ENCODE data around the gene NRG2. TPM values are rescaled to one million over a fixed set of nuclear protein-coding genes. Genes with fewer than 3 reads are reported as not detected.

NRG2 gene
- total RNA-seq, 3 donors from 2014 or later: 0.16 to 0.30 (median 0.23) TPM

DNA sequence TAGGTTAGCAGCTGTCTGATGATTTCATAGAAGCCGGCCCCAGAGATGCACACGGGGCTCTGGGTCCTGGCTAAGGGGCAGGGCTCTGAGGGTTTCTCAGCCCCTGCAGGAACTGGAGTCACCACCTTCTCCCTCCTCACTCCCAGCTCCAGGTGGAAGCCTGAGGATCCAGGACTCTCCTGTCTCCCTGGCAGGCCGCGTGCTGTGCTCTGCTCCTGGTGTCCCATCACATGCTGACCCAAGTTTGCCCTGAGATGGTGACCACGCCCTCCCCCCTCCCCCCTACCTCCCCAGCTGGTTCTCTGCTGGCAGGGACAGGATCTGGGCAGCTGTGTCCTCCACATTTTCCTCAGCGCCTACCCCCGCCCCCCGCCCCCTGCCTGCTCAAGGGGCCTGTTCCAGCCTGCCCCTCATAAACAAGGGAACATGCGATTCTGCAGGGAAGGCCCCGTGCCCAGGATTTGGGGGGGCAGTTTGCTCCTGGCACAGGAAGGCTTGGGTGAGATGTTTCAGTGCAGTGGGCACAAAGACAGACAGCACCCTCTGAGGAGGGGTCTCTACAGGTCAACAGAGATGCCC, 160.0 kb downstream of the NRG2 start:
- ATAC-seq (no peak), DNase-seq (no peak)
- no peaks in the 10 kb centered on the region for H3K9me3 Mint-ChIP-seq

DNA sequence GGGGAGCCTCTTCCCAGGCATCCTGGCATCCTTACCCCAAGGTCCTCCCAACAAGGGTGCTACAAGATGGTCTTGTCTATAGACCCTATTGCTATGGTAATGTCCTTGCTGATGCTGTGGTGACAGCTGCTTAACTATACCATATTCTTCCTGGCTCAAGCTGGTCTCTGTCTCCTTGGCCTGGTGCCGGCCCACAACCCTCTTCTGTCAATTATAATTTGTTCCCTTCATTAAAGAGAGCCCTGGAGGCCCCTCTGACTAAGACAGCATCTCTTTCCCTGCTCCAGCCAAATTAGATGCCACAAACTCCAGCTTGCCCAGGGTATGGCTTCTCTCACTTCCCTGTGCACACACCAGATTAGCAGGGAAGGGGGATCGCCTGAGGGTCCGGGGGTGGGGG, 160.8 kb downstream of the NRG2 start:
- no peak for DNase-seq
- no peak for ATAC-seq
- no peak overlapping the region for H3K4me3 Mint-ChIP-seq
- no peaks in the 10 kb centered on the region for H3K9me3 Mint-ChIP-seq
- H3K27me3 Mint-ChIP-seq (ENCODE audit: low read depth): peaks cover 9% of the 10 kb centered on the region
- no peaks in the 10 kb centered on the region for H3K36me3 Mint-ChIP-seq (ENCODE audit: insufficient read depth)
- no peaks in the 10 kb centered on the region for H3K4me1 Mint-ChIP-seq (ENCODE audit: low read depth)

More for the DNA sequence above, 160.0 kb downstream of the NRG2 start:
- Mint-ChIP-seq H3K4me1 (ENCODE audit: low read depth) (no peaks in the 10 kb centered on the region), H3K27me3 (ENCODE audit: low read depth) (peaks cover 11% of the 10 kb centered on the region), H3K4me3 (no peak overlapping the region), H3K36me3 (ENCODE audit: insufficient read depth) (no peaks in the 10 kb centered on the region)

- ATAC-seq (no peak), DNase-seq (no peak)
- H3K4me1 Mint-ChIP-seq (ENCODE audit: low read depth): peaks cover 2% of the 10 kb centered on the region
- peaks cover 9% of the 10 kb centered on the region for H3K27me3 Mint-ChIP-seq (ENCODE audit: low read depth)
- H3K36me3 Mint-ChIP-seq (ENCODE audit: insufficient read depth): no peaks in the 10 kb centered on the region
- H3K4me3 Mint-ChIP-seq: no peak overlapping the region
- H3K9me3 Mint-ChIP-seq: no peaks in the 10 kb centered on the region
Observed at GRCh38 chr5:139881143-139881733, 161.9 kb downstream of the NRG2 start.

GRCh38 chr5:139880416-139881142, 162.5 kb downstream of the NRG2 start:
- no peak for ATAC-seq
- no peak for DNase-seq
- Mint-ChIP-seq H3K4me1 (ENCODE audit: low read depth) (peaks cover 2% of the 10 kb centered on the region), H3K36me3 (ENCODE audit: insufficient read depth) (no peaks in the 10 kb centered on the region), H3K4me3 (no peak overlapping the region), H3K27me3 (ENCODE audit: low read depth) (peaks cover 11% of the 10 kb centered on the region), H3K9me3 (no peaks in the 10 kb centered on the region)

GRCh38 chr5:139878093-139878492, 165.0 kb downstream of the NRG2 start:
- Mint-ChIP-seq H3K4me3 (no peak overlapping the region), H3K27me3 (ENCODE audit: low read depth) (peaks cover 14% of the 10 kb centered on the region), H3K36me3 (ENCODE audit: insufficient read depth) (no peaks in the 10 kb centered on the region), H3K4me1 (ENCODE audit: low read depth) (peaks cover 2% of the 10 kb centered on the region), H3K9me3 (no peaks in the 10 kb centered on the region)
- no peak for ATAC-seq
- no peak for DNase-seq

GRCh38 chr5:139877129-139877597, 165.9 kb downstream of the NRG2 start:
- no peak for DNase-seq
- Mint-ChIP-seq H3K27me3 (ENCODE audit: low read depth) (peaks cover 17% of the 10 kb centered on the region), H3K9me3 (no peaks in the 10 kb centered on the region), H3K4me1 (ENCODE audit: low read depth) (peaks cover 2% of the 10 kb centered on the region), H3K4me3 (no peak overlapping the region), H3K36me3 (ENCODE audit: insufficient read depth) (no peaks in the 10 kb centered on the region)
- ATAC-seq: peak in 1 of 2 donors; percentile 43

GRCh38 chr5:139875957-139876356, 167.1 kb downstream of the NRG2 start:
- no peaks in the 10 kb centered on the region for H3K36me3 Mint-ChIP-seq (ENCODE audit: insufficient read depth)
- DNase-seq (no peak), ATAC-seq (no peak)
- H3K4me3 Mint-ChIP-seq: no peak overlapping the region
- H3K9me3 Mint-ChIP-seq: no peaks in the 10 kb centered on the region
- peaks cover 17% of the 10 kb centered on the region for H3K27me3 Mint-ChIP-seq (ENCODE audit: low read depth)
- peaks cover 2% of the 10 kb centered on the region for H3K4me1 Mint-ChIP-seq (ENCODE audit: low read depth)

GRCh38 chr5:139872851-139873794, 170.0 kb downstream of the NRG2 start:
- H3K4me3 Mint-ChIP-seq: no peak overlapping the region
- H3K9me3 Mint-ChIP-seq: no peaks in the 10 kb centered on the region
- DNase-seq (no peak), ATAC-seq (no peak)
- H3K27me3 Mint-ChIP-seq (ENCODE audit: low read depth): peaks cover 19% of the 10 kb centered on the region
- no peaks in the 10 kb centered on the region for H3K36me3 Mint-ChIP-seq (ENCODE audit: insufficient read depth)
- peaks cover 2% of the 10 kb centered on the region for H3K4me1 Mint-ChIP-seq (ENCODE audit: low read depth)

DNA sequence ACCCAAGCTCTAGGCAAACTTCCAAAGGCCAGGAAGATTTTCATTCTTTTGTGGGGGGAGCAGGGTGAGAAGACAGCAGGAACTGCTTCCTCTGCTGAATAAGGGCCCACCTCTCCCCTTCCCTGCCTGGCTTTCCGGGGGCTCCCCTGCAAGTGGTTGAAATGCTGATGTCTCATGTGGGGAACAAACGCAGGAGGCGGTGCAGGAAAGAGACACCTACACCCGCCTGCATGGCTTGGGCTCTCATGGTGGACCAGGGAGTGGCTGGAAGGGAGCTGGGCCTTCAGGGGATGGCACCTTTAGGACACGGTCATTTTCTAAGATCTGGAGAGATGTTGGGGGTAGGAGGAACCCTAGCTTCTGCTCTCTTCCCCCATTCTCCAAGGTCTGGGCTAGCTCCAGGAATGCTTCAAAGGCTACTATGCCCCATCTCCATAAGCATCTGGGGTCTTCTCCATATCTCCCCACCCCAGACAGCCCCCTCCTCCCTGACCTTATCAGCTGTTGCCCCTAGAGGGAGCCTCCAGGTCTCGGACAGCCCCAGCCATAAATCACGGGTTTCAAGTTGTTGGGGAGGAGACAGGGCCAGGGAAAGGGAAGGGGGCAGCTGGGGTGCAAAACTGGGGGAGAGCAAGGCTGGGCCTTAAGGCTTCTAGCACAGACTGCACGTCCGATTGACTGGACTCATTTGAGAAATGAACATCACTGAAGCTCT, 170.9 kb downstream of the NRG2 start:
- Mint-ChIP-seq H3K9me3 (no peaks in the 10 kb centered on the region), H3K4me1 (ENCODE audit: low read depth) (peaks cover 2% of the 10 kb centered on the region), H3K4me3 (no peak overlapping the region), H3K27me3 (ENCODE audit: low read depth) (peaks cover 20% of the 10 kb centered on the region), H3K36me3 (ENCODE audit: insufficient read depth) (no peaks in the 10 kb centered on the region)
- no peak for ATAC-seq
- DNase-seq: no peak

- Mint-ChIP-seq H3K9me3 (no peaks in the 10 kb centered on the region), H3K27me3 (ENCODE audit: low read depth) (peaks cover 23% of the 10 kb centered on the region), H3K36me3 (ENCODE audit: insufficient read depth) (no peaks in the 10 kb centered on the region), H3K4me3 (no peak overlapping the region), H3K4me1 (ENCODE audit: low read depth) (no peaks in the 10 kb centered on the region)
- ATAC-seq (no peak), DNase-seq (no peak)
Observed at GRCh38 chr5:139871614-139872013, 171.5 kb downstream of the NRG2 start.

DNA sequence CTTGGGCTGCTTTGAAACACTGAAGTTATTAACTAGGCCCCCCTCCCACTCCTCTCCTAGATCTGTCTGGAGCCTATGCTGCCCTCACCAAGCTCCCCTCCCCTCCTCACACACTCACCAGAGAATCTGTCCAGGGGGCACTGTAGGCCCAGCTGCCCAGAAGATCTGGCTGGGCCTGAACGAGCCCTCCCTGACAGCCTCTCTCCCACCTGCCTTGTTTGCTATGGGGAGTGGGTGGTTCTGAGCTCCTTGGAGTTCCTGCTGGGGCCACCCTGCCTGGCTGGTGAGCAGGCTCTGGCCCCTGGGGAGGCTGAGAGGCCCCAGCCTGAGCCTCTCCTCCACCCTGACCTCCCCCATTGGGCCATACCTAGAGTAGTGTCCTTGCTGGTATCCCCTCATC, 172.4 kb downstream of the NRG2 start:
- no peaks in the 10 kb centered on the region for H3K9me3 Mint-ChIP-seq
- no peaks in the 10 kb centered on the region for H3K36me3 Mint-ChIP-seq (ENCODE audit: insufficient read depth)
- no peak overlapping the region for H3K4me3 Mint-ChIP-seq
- DNase-seq (no peak), ATAC-seq (no peak)
- peaks cover 23% of the 10 kb centered on the region for H3K27me3 Mint-ChIP-seq (ENCODE audit: low read depth)
- H3K4me1 Mint-ChIP-seq (ENCODE audit: low read depth): no peaks in the 10 kb centered on the region

DNA sequence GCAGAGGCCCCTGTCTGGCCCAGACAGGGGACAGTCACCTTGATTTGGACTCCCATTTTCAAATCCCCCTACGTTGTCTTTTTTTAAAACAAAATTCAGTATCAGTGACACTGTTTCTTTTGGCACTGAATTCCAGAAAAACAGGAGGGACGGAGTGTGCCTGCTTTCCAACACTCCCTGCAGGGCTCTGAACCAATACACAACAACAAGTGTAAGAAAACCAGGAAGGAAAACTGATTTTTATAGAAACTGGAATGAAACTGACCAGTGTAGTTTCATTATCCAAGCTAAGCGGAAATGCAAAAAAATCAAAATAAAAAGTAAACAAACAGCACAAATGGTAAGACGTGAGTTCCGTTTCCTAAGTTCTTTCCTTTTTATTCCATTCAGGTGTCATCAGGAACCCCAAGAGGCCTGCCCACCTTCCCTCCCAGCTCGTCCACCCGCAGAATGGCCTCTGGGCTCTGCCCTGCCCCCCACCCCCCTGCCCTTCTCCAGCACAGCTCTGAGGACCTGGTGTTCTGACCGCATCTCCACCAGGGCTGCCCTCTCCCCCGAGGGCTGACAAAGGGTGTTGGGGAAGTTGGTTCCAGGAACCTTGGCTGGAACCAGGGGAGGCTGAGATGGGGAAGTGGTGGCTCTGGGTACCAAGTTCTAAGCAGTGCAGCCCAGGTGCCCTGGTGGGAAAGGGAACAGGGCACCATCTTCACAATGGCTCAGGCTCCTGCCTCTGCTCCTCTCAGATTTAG, 173.9 kb downstream of the NRG2 start:
- ATAC-seq (no peak), DNase-seq (no peak)
- Mint-ChIP-seq H3K9me3 (no peaks in the 10 kb centered on the region), H3K4me3 (no peak overlapping the region), H3K27me3 (ENCODE audit: low read depth) (peaks cover 24% of the 10 kb centered on the region), H3K4me1 (ENCODE audit: low read depth) (no peaks in the 10 kb centered on the region), H3K36me3 (ENCODE audit: insufficient read depth) (no peaks in the 10 kb centered on the region)

DNA sequence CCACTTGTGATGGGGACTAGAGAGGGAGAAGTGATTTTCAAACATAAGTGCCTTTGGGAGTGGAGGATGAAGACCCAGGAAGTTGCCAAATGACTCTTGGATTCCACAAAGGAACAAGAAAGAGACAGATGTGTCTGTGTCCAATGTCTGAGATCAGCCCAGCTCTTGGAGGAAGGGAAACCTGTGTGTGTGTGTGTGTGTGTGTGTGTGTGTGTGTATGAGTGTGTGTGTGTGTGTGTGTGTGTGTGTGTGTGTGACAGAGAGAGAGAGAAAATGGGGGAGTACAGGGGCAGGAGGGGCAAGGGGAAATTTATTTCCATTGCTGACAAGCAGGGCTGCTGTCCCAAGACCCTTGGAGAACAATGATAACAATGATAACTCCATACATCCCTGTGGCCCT, 175.5 kb downstream of the NRG2 start:
- no peaks in the 10 kb centered on the region for H3K9me3 Mint-ChIP-seq

More for the DNA sequence above, 175.5 kb downstream of the NRG2 start:
- Mint-ChIP-seq H3K4me1 (ENCODE audit: low read depth) (no peaks in the 10 kb centered on the region), H3K4me3 (no peak overlapping the region), H3K36me3 (ENCODE audit: insufficient read depth) (no peaks in the 10 kb centered on the region), H3K27me3 (ENCODE audit: low read depth) (peaks cover 13% of the 10 kb centered on the region)
- ATAC-seq (no peak), DNase-seq (no peak)

All from activated T-cell treated with anti-CD3 and anti-CD28 coated beads, Interleukin-2, amount 50 U/mL, for 4 hours (primary cell).